LNCaP clone FGC (cell line): ENCODE results near the gene SEC14L2.

Experiments used
- DNase-seq: peaks from one replicate; pipeline ENCODE4 v3.0.0-alpha.2; 2011; ENCODE audit warnings: low read depth
- H3K4me3 ChIP-seq: 2 replicates; pipeline ENCODE4 v1.5.1; 2011; ENCODE audit warnings: mild to moderate bottlenecking, low read depth, low read length, control low read depth
- CTCF ChIP-seq: IDR thresholded peaks from 2 replicates; pipeline ENCODE4 v1.5.1; 2012; ENCODE audit warnings: mild to moderate bottlenecking; ENCODE audit not compliant: control insufficient read depth, insufficient read depth; ENCODE audit errors: extremely low read depth

Gene SEC14L2

GRCh38 chr22:30432520-30432919, 35.7 kb downstream of the SEC14L2 start:
- no peak overlapping the region for H3K4me3 ChIP-seq
- TF ChIP-seq CTCF, result no peak
- no peak for DNase-seq

- H3K4me3 ChIP-seq, result no peak overlapping the region
- DNase-seq, result no peak
- TF ChIP-seq CTCF, result no peak
These were observed 36.4 kb downstream of the SEC14L2 start for GRCh38 chr22:30433227-30433626.

- no peak for TF ChIP-seq CTCF
- no peak overlapping the region for H3K4me3 ChIP-seq
- no peak for DNase-seq
These were observed 37.0 kb downstream of the SEC14L2 start for GRCh38 chr22:30433773-30434172.

GRCh38 chr22:30434843-30435242, 38.0 kb downstream of the SEC14L2 start:
- no peak for DNase-seq
- no peak overlapping the region for H3K4me3 ChIP-seq

GRCh38 chr22:30435674-30436126, 38.9 kb downstream of the SEC14L2 start:
- H3K4me3 ChIP-seq, result no peak overlapping the region
- TF ChIP-seq CTCF, result no peak
- DNase-seq, result no peak

More at GRCh38 chr22:30434843-30435242, 38.0 kb downstream of the SEC14L2 start:
- no peak for TF ChIP-seq CTCF

- H3K4me3 ChIP-seq, result no peak overlapping the region
- no peak for DNase-seq
- no peak for TF ChIP-seq CTCF
These were observed 39.4 kb downstream of the SEC14L2 start for GRCh38 chr22:30436196-30436595.

- no peak for DNase-seq
- no peak overlapping the region for H3K4me3 ChIP-seq
- no peak for TF ChIP-seq CTCF
These were observed 41.7 kb downstream of the SEC14L2 start for GRCh38 chr22:30438559-30438958.
